H1 (cell line): ENCODE results near the gene BCAS3.

Experiments
- BRCA1 ChIP-seq: IDR thresholded peaks from 2 replicates; pipeline ENCODE4 v1.6.1; 2012; ENCODE audit warnings: low read depth, low read length, improper control_type of control experiment
- CTCF ChIP-seq, 3 experiments: IDR thresholded peaks; 1 replicate in 2 of 3; 2 replicates in 1 of 3; pipeline versions ENCODE4 v1.5.1 to v1.6.1; 2011; ENCODE audit warnings: low read length in 3 of 3, mild to moderate bottlenecking in 3 of 3, inconsistent platforms in 2 of 3, low read depth in 1 of 3, moderate library complexity in 1 of 3; ENCODE audit not compliant: insufficient read depth in 1 of 3; ENCODE audit errors: control extremely low read depth in 1 of 3
- KDM1A ChIP-seq: fragments of 200-600, 300-600 bp; sonication (generic); IDR thresholded peaks from 2 replicates; pipeline ENCODE4 v1.7.1; 2016; ENCODE audit warnings: mild to moderate bottlenecking, low read length, borderline replicate concordance
- SIN3A ChIP-seq, 2 experiments: IDR thresholded peaks in 1 of 2; conservative IDR thresholded peaks in 1 of 2; 2 replicates each; pipeline ENCODE4 v1.6.1; 2011 to 2012; ENCODE audit warnings: low read length in 2 of 2, improper control_type of control experiment in 1 of 2, low read depth in 1 of 2, mild to moderate bottlenecking in 1 of 2
- ZNF274 ChIP-seq: IDR thresholded peaks from 2 replicates; pipeline ENCODE4 v1.7.0; 2012; ENCODE audit warnings: low read length, borderline replicate concordance; ENCODE audit errors: extremely low read depth

GRCh38 chr17:60656499-60656898 is 21.2 kb upstream of the BCAS3 start:
- TF ChIP-seq SIN3A (conservative IDR thresholded peaks at IDR 0.05 in 1 of 2, IDR thresholded peaks at IDR 0.05 in 1 of 2; ENCODE audit: low read depth in 1 of 2, low read length in 2 of 2), result no peak
- no peak for TF ChIP-seq BRCA1
- TF ChIP-seq CTCF (IDR thresholded peaks at IDR 0.05; ENCODE audit: control extremely low read depth in 1 of 3, insufficient read depth in 1 of 3, low read depth in 1 of 3, low read length in 3 of 3), result no peak
- TF ChIP-seq KDM1A, result no peak
- TF ChIP-seq ZNF274, result no peak
